Suprapubic skin (tissue), 3 donors: Measurements from ENCODE around the gene MTCH1.

Experiments used
- EP300 ChIP-seq: sonication (generic); formaldehyde crosslinking; IDR thresholded peaks from one replicate; pipeline ENCODE4 v1.6.1; 2017; ENCODE audit warnings: antibody characterized with exemption
- POLR2A ChIP-seq, 2 donors: fragments of 450-650 bp; IDR thresholded peaks; one replicate each; pipeline ENCODE4 v1.6.1; 2017; ENCODE audit warnings: antibody characterized with exemption in 2 of 2, mild to moderate bottlenecking in 2 of 2, moderate library complexity in 2 of 2
- TF ChIP-seq, protein P1 (sequence below), 2 donors: fragments of 200-600 bp in 1 of 2; fragments of 450-650 bp in 1 of 2; sonication (generic) in 1 of 2; IDR thresholded peaks; one replicate each; pipeline ENCODE4 v1.5.1; 2016 to 2019; ENCODE audit warnings: antibody characterized with exemption in 2 of 2, mild to moderate bottlenecking in 1 of 2, moderate library complexity in 1 of 2

DNA sequence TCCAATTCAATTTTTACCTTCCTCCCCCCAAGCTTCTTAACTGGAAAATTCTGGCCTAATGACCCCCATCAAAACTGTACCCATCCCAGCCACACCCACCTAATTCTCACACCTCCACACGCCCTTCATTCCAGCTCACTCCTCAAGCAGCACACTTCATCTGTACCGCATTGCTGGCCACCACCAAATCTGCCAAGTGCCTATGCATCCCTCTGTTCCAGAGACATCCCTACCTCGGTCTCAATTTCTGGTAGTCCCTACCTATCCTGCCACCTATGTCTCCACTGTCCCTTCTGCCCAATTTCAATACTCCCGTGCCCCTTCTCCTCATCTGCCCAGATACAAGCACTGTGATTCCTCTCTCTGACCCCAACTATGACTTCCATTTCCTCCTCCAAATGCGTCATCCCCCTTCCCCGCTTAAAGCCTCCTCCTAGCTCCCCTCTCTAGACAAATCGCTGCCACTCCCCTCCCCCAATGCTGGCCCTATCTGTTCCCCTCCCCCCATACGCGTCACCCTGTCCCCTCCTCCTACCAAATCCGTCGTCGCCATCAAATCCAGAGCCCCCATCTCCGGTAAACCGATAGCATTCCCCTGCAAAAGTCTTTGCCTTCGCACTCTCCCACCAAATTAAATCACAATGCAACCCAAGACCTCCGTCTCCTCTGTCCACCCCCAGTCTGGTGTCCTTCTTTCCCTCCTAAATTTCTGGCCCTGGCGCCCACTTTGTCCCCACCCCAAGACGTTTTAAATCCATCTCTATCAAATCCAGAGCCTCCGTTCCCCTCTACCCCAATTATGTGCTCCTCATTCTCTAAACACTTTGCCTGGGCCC, 1.2 kb downstream of the MTCH1 start:
- TF ChIP-seq, protein P1, sequence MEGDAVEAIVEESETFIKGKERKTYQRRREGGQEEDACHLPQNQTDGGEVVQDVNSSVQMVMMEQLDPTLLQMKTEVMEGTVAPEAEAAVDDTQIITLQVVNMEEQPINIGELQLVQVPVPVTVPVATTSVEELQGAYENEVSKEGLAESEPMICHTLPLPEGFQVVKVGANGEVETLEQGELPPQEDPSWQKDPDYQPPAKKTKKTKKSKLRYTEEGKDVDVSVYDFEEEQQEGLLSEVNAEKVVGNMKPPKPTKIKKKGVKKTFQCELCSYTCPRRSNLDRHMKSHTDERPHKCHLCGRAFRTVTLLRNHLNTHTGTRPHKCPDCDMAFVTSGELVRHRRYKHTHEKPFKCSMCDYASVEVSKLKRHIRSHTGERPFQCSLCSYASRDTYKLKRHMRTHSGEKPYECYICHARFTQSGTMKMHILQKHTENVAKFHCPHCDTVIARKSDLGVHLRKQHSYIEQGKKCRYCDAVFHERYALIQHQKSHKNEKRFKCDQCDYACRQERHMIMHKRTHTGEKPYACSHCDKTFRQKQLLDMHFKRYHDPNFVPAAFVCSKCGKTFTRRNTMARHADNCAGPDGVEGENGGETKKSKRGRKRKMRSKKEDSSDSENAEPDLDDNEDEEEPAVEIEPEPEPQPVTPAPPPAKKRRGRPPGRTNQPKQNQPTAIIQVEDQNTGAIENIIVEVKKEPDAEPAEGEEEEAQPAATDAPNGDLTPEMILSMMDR (IDR thresholded peaks at IDR 0.05), result no peak
- TF ChIP-seq POLR2A (IDR thresholded peaks at IDR 0.05) (no peak), EP300 (no peak)
